ENCODE data around the gene SHROOM4.
A peak's percentile ranks its signal among the peaks of the same experiment; 100 is the strongest.

The SHROOM4 gene

DNA sequence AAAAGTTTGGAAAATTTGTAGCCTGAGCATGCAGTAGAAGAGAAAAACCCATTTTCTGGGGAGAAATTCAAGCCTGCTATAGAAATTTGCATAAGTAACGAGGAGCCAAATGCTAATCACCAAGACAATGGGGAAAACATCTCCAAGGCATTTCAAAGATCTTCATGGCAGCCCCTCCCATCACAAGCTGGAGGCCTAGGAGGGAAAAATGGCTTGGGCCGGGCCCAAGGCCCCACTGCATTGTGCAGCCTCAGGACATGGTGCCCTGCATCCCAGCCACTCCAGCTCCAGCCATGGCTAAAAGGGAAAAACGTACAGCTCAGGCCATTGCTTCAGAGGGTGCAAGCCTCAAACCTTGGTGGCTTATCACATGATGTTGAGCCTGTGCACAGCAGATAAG, 87.7 kb downstream of the SHROOM4 start:
- TF ChIP-seq, protein P1, sequence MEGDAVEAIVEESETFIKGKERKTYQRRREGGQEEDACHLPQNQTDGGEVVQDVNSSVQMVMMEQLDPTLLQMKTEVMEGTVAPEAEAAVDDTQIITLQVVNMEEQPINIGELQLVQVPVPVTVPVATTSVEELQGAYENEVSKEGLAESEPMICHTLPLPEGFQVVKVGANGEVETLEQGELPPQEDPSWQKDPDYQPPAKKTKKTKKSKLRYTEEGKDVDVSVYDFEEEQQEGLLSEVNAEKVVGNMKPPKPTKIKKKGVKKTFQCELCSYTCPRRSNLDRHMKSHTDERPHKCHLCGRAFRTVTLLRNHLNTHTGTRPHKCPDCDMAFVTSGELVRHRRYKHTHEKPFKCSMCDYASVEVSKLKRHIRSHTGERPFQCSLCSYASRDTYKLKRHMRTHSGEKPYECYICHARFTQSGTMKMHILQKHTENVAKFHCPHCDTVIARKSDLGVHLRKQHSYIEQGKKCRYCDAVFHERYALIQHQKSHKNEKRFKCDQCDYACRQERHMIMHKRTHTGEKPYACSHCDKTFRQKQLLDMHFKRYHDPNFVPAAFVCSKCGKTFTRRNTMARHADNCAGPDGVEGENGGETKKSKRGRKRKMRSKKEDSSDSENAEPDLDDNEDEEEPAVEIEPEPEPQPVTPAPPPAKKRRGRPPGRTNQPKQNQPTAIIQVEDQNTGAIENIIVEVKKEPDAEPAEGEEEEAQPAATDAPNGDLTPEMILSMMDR (conservative IDR thresholded peaks at IDR 0.05; ENCODE audit: low read length), result no peak
- no peak for DNase-seq (ENCODE audit: low read depth)
- H3K4me3 ChIP-seq (ENCODE audit: low read length), result no peak overlapping the region

DNA sequence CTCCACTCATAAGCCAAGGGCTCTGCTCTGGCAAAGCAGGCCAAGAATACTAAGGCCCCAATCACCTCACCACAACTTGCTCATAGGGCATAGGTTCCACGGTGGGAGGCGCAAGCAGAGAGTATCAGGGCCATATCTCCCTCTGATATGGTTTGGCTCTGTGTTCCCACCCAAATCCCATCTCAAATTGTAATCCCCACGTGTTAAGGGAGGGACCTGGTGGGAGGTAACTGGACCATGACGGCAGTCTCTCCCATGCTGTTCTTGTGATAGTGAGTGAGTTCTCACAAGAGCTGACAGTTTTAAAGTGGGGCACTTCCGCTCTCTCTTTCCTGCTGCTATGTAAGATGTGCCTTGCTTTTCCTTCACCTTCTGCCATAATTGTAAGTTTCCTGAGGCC, 88.7 kb downstream of the SHROOM4 start:
- TF ChIP-seq, protein P1 (conservative IDR thresholded peaks at IDR 0.05; ENCODE audit: low read length), result no peak
- H3K4me3 ChIP-seq (ENCODE audit: low read length), result no peak overlapping the region
- no peak for DNase-seq (ENCODE audit: low read depth)

DNA sequence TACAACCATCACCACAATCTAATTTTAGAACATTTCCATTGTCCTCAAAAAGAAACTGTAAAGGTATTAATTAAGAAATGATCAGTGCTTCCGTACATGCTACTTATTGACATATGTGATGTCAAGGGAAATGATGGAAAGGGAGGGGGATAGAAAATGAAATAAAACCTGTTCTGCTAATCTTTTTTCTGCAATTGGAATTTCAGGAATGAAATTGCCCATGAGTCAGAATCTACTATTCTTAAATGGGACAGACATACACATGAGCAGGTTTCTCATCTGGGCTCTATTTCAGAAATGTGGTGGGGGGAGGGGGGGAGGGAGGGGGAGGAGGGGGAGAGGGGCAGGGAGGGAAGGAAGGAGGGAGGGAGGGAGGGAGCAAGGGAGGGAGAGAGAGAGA, 91.0 kb downstream of the SHROOM4 start:
- TF ChIP-seq, protein P1 (conservative IDR thresholded peaks at IDR 0.05; ENCODE audit: low read length), result no peak
- DNase-seq (ENCODE audit: low read depth), result peak; percentile 31
- H3K4me3 ChIP-seq (ENCODE audit: low read length), result no peak overlapping the region

DNA sequence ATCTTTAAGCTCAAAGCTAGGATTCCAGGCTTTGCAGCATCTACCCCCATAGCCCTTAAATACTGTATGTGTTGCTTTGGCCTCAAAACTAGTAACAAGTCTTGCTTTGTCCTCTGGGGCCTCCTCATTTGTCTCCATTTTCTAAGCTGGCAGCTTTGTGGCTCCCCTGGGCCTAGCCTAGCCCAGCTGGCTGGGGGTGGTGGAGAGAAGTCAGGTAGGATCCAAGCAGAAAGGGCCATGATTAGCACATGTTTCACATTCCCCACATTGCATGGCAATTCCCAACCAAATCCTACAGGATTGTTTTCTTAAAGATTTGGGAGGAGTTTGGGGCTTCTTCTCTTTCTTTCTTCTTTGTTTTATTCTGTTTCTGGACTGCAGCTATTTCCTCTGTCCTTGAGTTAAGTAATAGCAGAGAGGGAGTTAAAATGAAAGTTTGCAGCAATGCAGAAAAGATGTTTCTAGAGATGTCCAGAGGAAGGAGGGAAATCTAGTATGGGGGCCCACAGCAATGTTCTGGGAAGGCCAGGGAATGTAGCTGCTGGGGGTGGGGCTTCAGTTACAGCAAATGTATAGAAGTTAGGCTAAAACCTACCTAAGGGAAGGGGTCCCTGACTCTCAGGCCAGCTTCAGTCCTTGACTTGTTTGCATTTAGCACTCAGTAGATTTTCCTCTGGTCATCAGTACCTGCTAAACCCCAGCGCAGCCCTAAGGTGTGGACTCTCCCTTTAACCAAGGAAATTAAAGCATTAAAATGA, 92.1 kb downstream of the SHROOM4 start:
- DNase-seq (ENCODE audit: low read depth), result peak; percentile 81
- H3K4me3 ChIP-seq (ENCODE audit: low read length), result no peak overlapping the region
- TF ChIP-seq, protein P1 (conservative IDR thresholded peaks at IDR 0.05; ENCODE audit: low read length), result no peak

DNA sequence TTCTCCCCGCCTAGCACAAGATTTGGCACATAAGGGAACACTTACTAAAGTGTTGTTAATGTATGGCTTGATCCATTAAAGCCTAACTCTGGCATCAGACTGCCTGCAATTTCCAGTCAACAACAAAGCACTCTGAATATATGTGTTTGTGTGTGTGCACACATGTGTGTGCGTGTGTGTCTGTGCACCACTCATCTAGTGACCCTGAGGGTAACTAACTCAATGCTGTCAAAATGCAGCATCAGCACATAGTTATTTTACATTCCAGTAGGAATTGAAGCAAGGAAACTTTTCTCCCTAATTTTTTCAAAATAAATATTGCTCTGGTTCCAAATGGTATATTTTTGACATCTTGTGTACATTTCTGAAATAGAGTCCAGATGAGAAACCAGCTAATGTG, 94.4 kb downstream of the SHROOM4 start:
- TF ChIP-seq, protein P1 (conservative IDR thresholded peaks at IDR 0.05; ENCODE audit: low read length), result no peak

DNA sequence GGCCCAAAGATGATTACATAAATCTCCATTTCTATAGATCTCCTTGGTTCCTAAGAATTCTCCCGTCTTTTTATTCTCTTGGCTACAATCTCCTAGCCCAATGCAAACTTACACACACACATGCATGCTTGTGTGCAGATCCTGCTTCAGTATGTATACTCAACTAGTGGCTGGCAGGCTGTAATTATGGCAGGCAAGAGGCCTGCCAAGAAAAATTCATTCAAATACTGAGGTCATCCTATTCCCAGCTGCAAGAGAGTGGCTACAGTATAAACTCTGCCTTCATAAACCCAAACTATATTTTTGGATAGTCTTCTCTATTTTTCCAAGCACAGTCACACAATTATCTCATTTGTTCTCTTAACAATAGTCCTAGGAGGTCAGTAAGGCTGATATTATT, 95.2 kb downstream of the SHROOM4 start:
- peak; percentile 16 for DNase-seq (ENCODE audit: low read depth)
- TF ChIP-seq, protein P1 (conservative IDR thresholded peaks at IDR 0.05; ENCODE audit: low read length), result no peak
- no peak overlapping the region for H3K4me3 ChIP-seq (ENCODE audit: low read length)

More for the DNA sequence above, 94.4 kb downstream of the SHROOM4 start:
- H3K4me3 ChIP-seq (ENCODE audit: low read length), result no peak overlapping the region
- DNase-seq (ENCODE audit: low read depth), result no peak

DNA sequence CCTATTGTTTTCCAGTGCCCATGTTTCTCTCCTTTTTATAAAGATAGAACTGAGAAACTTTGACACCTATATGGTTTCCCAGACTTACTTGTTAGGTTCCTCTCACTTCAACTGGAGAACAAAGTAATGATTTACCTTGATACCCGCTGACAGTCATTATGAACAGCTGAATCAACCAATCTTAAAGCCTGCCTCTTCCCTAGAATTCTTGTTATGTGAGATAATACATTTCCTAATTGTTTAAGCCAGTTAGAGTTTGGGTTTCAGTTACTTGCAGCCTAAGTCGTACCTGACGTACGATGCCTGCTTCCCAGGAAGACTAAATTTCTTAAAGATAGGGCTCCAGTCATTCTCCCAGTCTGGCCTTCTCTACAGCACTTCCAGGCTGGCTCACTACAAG, 97.3 kb downstream of the SHROOM4 start:
- TF ChIP-seq, protein P1 (conservative IDR thresholded peaks at IDR 0.05; ENCODE audit: low read length), result no peak
- DNase-seq (ENCODE audit: low read depth), result no peak

More for the DNA sequence above, 97.3 kb downstream of the SHROOM4 start:
- H3K4me3 ChIP-seq (ENCODE audit: low read length), result no peak overlapping the region
